IPS DF 19.7 (cell line): ENCODE results near the gene TMEM151B.

Experiments
- DNase-seq: peaks from one replicate; pipeline ENCODE4 v3.0.0-alpha.2; 2013; ENCODE audit warnings: low read depth, low spot score

The TMEM151B gene

GRCh38 chr6:44250718-44251123 lies 19.5 kb upstream of the TMEM151B start:
- no peak for DNase-seq

- no peak for DNase-seq
Measured at GRCh38 chr6:44251576-44252524, 18.4 kb upstream of the TMEM151B start.

GRCh38 chr6:44253307-44254101 lies 16.7 kb upstream of the TMEM151B start:
- DNase-seq, result no peak

- DNase-seq, result no peak
Measured at GRCh38 chr6:44254191-44255104, 15.8 kb upstream of the TMEM151B start.

GRCh38 chr6:44255105-44255808 lies 15.0 kb upstream of the TMEM151B start:
- DNase-seq, result no peak

- DNase-seq, result no peak
Measured at GRCh38 chr6:44255871-44256774, 14.1 kb upstream of the TMEM151B start.

GRCh38 chr6:44256775-44257024 lies 13.6 kb upstream of the TMEM151B start:
- no peak for DNase-seq

GRCh38 chr6:44257025-44257752 lies 13.1 kb upstream of the TMEM151B start, which contains the start of gene SLC35B2:
SLC35B2 (minus strand) TSS chr6:44257528; CDS start chr6:44257410, 118 bp downstream.
- no peak for DNase-seq

GRCh38 chr6:44257753-44258324 lies 12.4 kb upstream of the TMEM151B start:
- no peak for DNase-seq

GRCh38 chr6:44258325-44258863 lies 11.9 kb upstream of the TMEM151B start:
- DNase-seq, result no peak

- DNase-seq, result no peak
Measured at GRCh38 chr6:44258921-44259320, 11.3 kb upstream of the TMEM151B start.

- no peak for DNase-seq
Measured at GRCh38 chr6:44260011-44260410, 10.2 kb upstream of the TMEM151B start.

GRCh38 chr6:44260451-44261297 lies 9.6 kb upstream of the TMEM151B start:
- DNase-seq, result no peak

GRCh38 chr6:44261581-44261980 lies 8.7 kb upstream of the TMEM151B start:
- DNase-seq, result no peak

GRCh38 chr6:44262467-44263353 lies 7.5 kb upstream of the TMEM151B start:
- DNase-seq, result no peak

- no peak for DNase-seq
Measured at GRCh38 chr6:44263354-44264100, 6.7 kb upstream of the TMEM151B start.
